ENCODE results near the gene ENKUR.
"Not testable (repeated sequence)": the region's sequence is repeated elsewhere in the genome, so short reads cannot be mapped to it uniquely, and the experiment has no call there.

GRCh38 chr10:24957624-24958051 is 58.3 kb downstream of the ENKUR start:
- not testable (repeated sequence) for TF ChIP-seq CTCF, POLR2A, POLR2AphosphoS5 (IDR thresholded peaks at IDR 0.05)

Data from prostate gland (tissue), 2 donors.